NOMO-1 treated with DMSO at 0.1 percent for 48 hours (cell line): ENCODE measurements around the gene ITSN2.

ENCODE experiments used
- DNase-seq: peaks from one replicate; lab custom pipeline; 2025; ENCODE audit not compliant: unreplicated experiment; lab: John Stamatoyannopoulos, UW

ITSN2 gene

GRCh38 chr2:24190503-24190902, 169.8 kb downstream of the ITSN2 start:
- DNase-seq, result no peak

DNA sequence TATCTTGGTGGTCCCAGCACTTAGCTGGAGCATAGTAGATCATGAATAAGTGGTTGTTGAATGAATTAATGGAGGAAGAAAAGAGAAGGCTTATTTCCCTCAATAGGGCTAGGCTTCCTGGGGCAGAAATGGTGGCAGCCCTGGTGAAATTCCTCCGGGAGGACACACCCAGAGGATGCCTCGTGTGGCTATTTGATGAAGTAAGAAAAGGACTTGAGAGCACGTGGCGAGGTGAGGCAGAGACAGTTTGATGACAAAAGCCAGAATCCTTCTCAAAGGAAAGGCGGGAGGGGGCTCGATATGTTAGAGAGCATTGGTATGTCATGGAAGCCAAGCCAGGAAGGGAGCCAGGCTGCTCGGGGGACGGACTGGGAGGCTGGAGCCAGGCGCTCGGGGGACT, 170.8 kb downstream of the ITSN2 start:
- DNase-seq, result no peak

- no peak for DNase-seq
These were observed 176.8 kb downstream of the ITSN2 start for GRCh38 chr2:24183366-24184069.

GRCh38 chr2:24182507-24182906, 177.8 kb downstream of the ITSN2 start:
- no peak for DNase-seq

DNA sequence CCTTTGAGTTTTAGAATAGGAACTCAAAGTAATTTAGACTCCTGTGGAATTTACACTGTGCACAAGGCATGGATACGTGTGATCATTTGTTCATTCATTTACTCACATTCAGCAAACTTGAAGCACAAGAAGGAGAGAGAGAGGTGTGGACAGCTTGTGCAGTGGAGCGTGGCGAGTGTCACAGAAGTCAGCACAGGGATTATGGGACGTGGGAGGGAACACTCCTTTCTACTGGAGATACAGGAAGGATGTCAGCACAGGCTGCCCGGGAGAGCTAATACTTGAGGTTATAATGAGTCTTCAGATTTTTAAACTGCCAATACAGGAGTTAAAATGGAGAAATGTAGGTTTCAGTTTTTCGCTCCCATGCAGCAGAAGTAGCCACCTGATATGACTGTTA, 178.5 kb downstream of the ITSN2 start:
- no peak for DNase-seq

DNA sequence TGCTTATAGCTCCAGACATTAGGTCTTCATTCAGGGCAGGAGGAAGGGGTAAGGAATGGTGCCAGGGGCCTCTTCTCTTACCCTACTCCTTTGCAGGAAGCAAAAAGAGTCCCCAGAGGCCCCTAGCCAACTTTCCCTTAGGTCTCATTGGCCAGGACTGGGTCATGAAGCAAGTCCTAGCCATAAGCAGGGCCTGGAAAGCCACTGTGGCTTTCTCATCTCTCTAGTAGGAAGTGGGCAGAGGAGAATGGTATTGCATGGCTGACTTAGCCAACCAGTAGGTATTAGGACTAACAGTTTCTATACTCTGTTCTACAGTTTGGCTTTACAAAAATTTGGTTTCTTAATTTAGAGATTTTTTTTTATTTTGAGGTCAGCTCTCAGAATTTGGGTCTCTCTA, 180.7 kb downstream of the ITSN2 start:
- DNase-seq, result no peak

DNA sequence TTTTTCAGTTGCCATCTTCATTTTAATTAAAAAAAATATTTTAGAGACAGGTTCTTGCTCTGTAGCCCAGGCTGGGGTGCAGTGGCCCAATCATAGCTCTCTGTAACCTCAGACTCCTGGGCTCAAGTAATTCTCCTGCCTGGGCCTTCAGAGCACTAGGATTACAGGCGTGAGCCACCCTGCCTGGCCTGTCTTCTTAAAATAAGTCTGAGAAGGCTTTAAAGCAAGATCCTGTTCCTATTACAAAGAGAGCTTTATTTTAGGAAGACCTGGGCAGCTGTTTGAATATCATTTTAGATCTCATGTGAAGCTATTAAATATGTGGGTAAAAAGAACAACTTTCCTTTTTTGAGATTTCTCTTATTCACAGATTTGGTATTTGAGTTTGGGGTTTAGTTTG, 184.0 kb downstream of the ITSN2 start:
- no peak for DNase-seq

DNA sequence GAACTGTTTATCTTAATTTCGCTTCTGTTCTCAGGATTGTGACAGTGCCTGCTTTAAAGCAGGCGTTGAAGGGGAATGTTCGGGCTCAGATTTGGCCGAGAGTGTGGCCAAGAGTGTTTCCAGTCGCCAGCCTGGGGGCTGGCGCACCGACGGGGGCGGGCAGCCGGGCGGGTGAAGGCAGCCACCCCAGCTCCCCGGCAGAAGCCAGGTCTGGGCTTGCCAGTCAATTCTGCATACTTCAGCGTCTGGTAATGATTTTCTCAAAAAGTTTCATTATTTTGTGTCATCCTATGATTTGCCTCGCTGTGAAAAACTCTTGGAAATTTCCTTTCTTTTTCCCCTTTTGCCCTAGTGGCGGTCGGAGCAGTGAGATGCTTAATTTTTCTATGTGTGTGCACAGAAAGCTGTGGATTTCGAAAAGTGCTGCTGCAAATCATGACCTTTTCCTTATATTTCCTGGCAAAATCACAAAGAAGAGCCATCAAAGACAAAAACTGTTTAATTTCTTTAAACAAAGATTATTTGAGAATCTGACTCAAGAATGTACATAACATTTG, 184.6 kb downstream of the ITSN2 start:
- no peak for DNase-seq

DNA sequence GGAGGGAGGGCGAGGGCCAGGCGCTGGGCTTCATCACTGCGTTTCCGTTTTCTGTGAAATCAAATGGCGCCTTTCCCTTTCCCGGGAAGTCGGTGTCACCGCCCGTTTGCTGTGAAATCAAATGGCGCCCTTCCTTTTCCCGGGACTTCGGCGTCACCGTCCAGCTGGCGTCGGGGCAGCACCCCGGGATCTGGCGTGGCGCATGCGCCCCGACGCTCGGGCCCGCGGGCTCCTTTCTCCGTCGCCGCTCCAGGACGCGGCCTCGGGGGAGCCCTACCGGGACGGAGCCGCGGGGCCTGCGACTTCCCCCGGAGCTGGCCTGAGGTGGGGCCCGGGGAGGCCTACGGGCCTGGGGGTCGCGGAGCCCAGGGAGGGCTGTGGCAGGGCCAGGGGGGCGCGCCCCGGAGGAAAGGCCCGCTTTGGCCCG, 185.5 kb downstream of the ITSN2 start, which contains the start of gene FAM228A:
Gene FAM228A, plus strand, starts transcription at position 203 of the 427 bp plus-strand sequence. CDS start 428 bp downstream, outside the sequence.
- no peak for DNase-seq

GRCh38 chr2:24169023-24169422, 191.3 kb downstream of the ITSN2 start:
- no peak for DNase-seq

DNA sequence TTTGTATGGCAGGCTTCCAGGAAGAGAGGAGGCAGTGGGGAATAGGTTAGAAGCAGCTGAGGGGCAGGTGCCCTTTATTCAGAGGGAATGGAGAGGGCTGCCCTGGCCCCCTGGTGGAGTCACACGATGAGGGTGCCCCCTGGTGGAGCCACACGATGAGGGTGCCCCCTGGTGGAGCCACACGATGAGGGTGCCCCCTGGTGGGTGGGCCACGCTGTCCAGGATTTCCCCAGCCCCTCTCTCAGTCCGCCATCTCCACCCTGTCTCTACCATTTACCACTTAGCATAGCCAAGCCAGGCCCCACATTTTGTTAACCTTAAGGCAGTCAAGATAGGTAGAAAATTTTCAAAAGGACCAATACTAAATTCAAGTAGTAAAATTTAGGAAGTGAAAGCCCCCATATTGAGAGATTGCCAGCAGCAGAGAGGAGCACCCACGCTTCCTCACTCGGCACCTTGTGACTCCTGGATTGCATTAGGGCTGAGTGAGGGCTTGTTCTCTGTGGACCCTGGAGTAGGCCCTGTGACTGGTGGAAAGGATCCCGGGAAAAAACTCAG, 195.8 kb downstream of the ITSN2 start:
- DNase-seq, result peak; percentile 62

DNA sequence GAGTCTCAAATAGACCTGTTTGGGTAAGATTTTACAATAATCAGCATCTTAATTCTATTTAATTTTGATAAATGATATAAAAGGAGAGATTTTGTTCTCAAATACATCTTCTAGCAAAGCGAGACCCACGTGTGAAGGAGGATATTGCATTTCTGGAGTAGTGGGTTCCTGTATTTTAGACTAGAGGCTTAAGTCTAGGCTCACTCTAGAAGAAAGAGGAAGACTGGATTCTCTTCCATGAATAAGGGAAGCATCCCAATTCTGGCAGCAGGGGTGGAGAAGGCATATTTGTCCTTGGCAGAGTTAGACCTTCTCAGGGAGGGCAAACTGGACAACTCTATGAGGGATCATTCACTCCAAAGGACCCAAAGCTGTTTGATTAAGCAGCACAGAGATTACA, 196.7 kb downstream of the ITSN2 start:
- no peak for DNase-seq

GRCh38 chr2:24163186-24163585, 197.2 kb downstream of the ITSN2 start:
- peak; percentile 72 for DNase-seq

DNA sequence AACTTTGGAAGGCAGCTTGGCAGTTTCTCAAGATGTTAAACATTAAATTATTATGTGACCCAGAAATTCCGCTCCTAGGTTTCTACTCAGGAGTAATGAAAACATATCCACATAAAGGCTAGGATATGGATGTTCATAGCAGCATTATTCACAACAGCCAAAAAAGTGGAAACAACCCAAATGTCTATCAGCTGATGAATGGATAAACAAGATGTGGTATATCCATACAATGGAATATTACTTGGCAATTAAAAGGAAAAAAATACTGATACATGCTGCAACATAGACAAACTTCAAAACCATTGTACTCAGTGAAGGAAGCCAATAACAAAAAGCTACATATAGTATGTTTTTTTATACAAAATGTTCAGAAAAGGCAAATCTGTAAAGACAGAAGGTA, 197.8 kb downstream of the ITSN2 start:
- DNase-seq, result no peak

DNA sequence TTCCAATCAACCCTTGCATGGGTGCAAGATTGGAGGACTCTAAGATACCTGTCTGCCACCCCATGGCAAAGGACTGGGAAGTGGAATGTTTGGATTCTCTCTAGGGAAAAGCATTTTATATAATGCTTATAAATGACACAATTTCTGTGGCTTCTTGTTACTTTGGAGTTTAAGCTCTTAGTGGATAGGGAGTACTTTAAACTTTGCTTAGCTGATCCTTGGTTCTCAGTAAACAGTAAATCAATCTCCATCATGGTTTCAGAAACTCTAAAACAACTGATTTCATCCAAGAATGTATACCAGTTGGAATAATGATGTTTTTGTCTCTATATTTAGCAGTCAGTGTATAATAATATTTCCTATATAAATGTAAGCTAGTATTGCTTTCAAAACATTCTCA, 199.6 kb downstream of the ITSN2 start:
- no peak for DNase-seq

DNA sequence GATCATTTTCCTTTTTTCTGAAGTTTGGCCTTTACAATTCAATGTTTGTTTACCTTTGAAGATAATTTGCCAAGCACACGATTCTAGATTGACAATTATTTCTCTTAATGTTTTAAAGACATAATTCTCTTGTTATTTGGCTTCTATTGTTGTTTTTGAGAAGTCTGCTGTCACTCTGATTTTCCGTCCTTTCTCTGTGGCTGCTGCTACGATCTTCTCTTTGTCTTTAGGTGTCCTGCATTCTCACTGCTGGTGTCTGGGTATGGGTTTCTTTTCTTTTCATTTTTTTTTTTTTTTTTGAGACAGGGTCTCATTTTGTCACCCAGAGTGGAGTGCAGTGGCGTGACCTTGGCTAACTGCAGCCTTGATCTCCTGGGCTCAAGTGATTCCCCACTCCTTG, 200.6 kb downstream of the ITSN2 start:
- DNase-seq, result no peak

- DNase-seq, result no peak
These were observed 202.2 kb downstream of the ITSN2 start for GRCh38 chr2:24158131-24158530.

- no peak for DNase-seq
These were observed 206.9 kb downstream of the ITSN2 start for GRCh38 chr2:24153478-24153877.
